HCT116 (cell line): ENCODE results near the gene CEACAM5.

Experiments used
- YY1 ChIP-seq: IDR thresholded peaks from 2 replicates; pipeline ENCODE4 v1.6.1; 2011; ENCODE audit warnings: low read length, low read depth, moderate library complexity, mild to moderate bottlenecking; ENCODE audit not compliant: insufficient replicate concordance; ENCODE audit errors: extremely low read depth
- ZNF274 ChIP-seq: fragments of 200-500 bp; sonication (Bioruptor generic); IDR thresholded peaks from 2 replicates; pipeline ENCODE4 v1.6.1; 2014; ENCODE audit warnings: mild to moderate bottlenecking, low read depth, low read length, inconsistent platforms

DNA sequence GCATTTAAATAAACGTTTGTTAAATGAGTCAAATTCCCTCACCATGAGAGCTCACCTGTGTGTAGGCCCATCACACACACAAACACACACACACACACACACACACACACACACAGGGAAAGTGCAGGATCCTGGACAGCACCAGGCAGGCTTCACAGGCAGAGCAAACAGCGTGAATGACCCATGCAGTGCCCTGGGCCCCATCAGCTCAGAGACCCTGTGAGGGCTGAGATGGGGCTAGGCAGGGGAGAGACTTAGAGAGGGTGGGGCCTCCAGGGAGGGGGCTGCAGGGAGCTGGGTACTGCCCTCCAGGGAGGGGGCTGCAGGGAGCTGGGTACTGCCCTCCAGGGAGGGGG, 8.5 kb upstream of the CEACAM5 start:
- TF ChIP-seq YY1 (no peak), ZNF274 (no peak)
